Measurements from ENCODE around the gene TESK1. TPM values are rescaled to one million over a fixed set of nuclear protein-coding genes. Genes with fewer than 3 reads are reported as not detected.
"Not testable (repeated sequence)": the region's sequence is repeated elsewhere in the genome, so short reads cannot be mapped to it uniquely, and the experiment has no call there.

Gene TESK1
- polyA plus RNA-seq, 4 donors: 33.4 to 49.4 (median 34.7) TPM

- no peak for DNase-seq (ENCODE audit: low read depth in 4 of 4, low spot score in 3 of 4)
Measured at GRCh38 chr9:35577486-35577885, 27.6 kb upstream of the TESK1 start.

- DNase-seq (ENCODE audit: low read depth in 4 of 4, low spot score in 3 of 4): no peak
Measured at GRCh38 chr9:35579130-35579529, 25.9 kb upstream of the TESK1 start.

GRCh38 chr9:35579659-35580227 is 25.3 kb upstream of the TESK1 start:
- DNase-seq (ENCODE audit: low read depth in 4 of 4, low spot score in 3 of 4): not testable (repeated sequence)

GRCh38 chr9:35583521-35583920 is 21.5 kb upstream of the TESK1 start:
- not testable (repeated sequence) for DNase-seq (ENCODE audit: low read depth in 4 of 4, low spot score in 3 of 4)

- not testable (repeated sequence) for DNase-seq (ENCODE audit: low read depth in 4 of 4, low spot score in 3 of 4)
Measured at GRCh38 chr9:35584681-35585080, 20.4 kb upstream of the TESK1 start.

GRCh38 chr9:35588506-35588905 is 16.6 kb upstream of the TESK1 start:
- DNase-seq (ENCODE audit: low read depth in 4 of 4, low spot score in 3 of 4): not testable (repeated sequence)

GRCh38 chr9:35593581-35593980 is 11.5 kb upstream of the TESK1 start:
- DNase-seq (ENCODE audit: low read depth in 4 of 4, low spot score in 3 of 4): no peak

GRCh38 chr9:35594471-35594870 is 10.6 kb upstream of the TESK1 start:
- no peak for DNase-seq (ENCODE audit: low read depth in 4 of 4, low spot score in 3 of 4)

GRCh38 chr9:35596907-35597306 is 8.2 kb upstream of the TESK1 start:
- not testable (repeated sequence) for DNase-seq (ENCODE audit: low read depth in 4 of 4, low spot score in 3 of 4)

GRCh38 chr9:35598866-35599590 is 6.0 kb upstream of the TESK1 start:
- DNase-seq (ENCODE audit: low read depth in 4 of 4, low spot score in 3 of 4): no peak

- DNase-seq (ENCODE audit: low read depth in 4 of 4, low spot score in 3 of 4): no peak
Measured at GRCh38 chr9:35599763-35600604, 5.1 kb upstream of the TESK1 start.

- DNase-seq (ENCODE audit: low read depth in 4 of 4, low spot score in 3 of 4): no peak
Measured at GRCh38 chr9:35603506-35603985, 1.5 kb upstream of the TESK1 start.

GRCh38 chr9:35603986-35604577 is 980 bp upstream of the TESK1 start:
- DNase-seq (ENCODE audit: low read depth in 4 of 4, low spot score in 3 of 4): peak; percentile 98 to 99 (median 99)

GRCh38 chr9:35605351-35606137 is 482 bp downstream of the TESK1 start:
- no peak for DNase-seq (ENCODE audit: low read depth in 4 of 4, low spot score in 3 of 4)

- no peak for DNase-seq (ENCODE audit: low read depth in 4 of 4, low spot score in 3 of 4)
Measured at GRCh38 chr9:35606138-35606504, 1.1 kb downstream of the TESK1 start.

- DNase-seq (ENCODE audit: low read depth in 4 of 4, low spot score in 3 of 4): no peak
Measured at GRCh38 chr9:35606726-35607125, 1.7 kb downstream of the TESK1 start.

GRCh38 chr9:35608221-35608620 is 3.2 kb downstream of the TESK1 start:
- no peak for DNase-seq (ENCODE audit: low read depth in 4 of 4, low spot score in 3 of 4)

- no peak for DNase-seq (ENCODE audit: low read depth in 4 of 4, low spot score in 3 of 4)
Measured at GRCh38 chr9:35609001-35609819, 4.1 kb downstream of the TESK1 start.

- DNase-seq (ENCODE audit: low read depth in 4 of 4, low spot score in 3 of 4): no peak
Measured at GRCh38 chr9:35609820-35610163, 4.7 kb downstream of the TESK1 start.
